ENCODE data around the gene ZBP1.
A peak's percentile ranks its signal among the peaks of the same experiment; 100 is the strongest.

Gene ZBP1

DNA sequence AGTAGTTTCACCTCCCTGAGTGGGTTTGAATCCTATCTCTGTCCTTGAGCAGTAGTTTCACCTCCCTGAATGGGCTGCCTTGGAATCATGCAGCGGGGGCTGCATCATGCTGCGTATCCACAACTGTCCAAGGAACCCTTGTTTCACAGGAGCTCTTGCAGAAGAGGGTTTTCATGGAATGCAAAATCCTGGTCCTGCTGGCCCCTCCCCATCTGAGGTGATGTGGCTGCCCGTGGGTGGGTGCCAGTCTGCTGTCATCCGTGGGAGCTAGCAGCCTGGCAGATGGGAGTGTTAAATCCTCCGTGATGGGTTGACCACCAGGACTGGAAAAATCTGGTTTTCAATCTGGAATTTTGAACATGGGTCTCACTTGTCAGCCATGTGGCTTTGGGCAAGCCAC is 21.7 kb downstream of the ZBP1 start:
- Histone ChIP-seq H3K79me2 (ENCODE audit: low read length) (no peaks in the 10 kb centered on the region), H3K9ac (ENCODE audit: low read length) (no peak overlapping the region), H4K20me1 (ENCODE audit: insufficient read depth, low read length) (no peaks in the 10 kb centered on the region), H3K4me3 (ENCODE audit: low read length) (no peak overlapping the region), H3K4me1 (ENCODE audit: low read length) (no peaks in the 10 kb centered on the region), H2AFZ (ENCODE audit: low read length) (no peak overlapping the region), H3K36me3 (replicated peaks; ENCODE audit: insufficient read depth, low read length) (no peaks in the 10 kb centered on the region), H3K27ac (ENCODE audit: low read length) (no peak overlapping the region), H3K9me3 (replicated peaks; ENCODE audit: insufficient read depth, low read length) (no peaks in the 10 kb centered on the region), H3K9me2 (replicated peaks; ENCODE audit: insufficient read depth, low read length) (no peaks in the 10 kb centered on the region), H3K4me2 (ENCODE audit: low read depth, low read length) (no peak overlapping the region), H3F3A (ENCODE audit: insufficient read depth, low read length) (no peaks in the 10 kb centered on the region), H3K27me3 (replicated peaks; ENCODE audit: insufficient read depth, low read length) (peaks cover 14% of the 10 kb centered on the region)
- DNase-seq: no peak
- TF ChIP-seq, protein P1, sequence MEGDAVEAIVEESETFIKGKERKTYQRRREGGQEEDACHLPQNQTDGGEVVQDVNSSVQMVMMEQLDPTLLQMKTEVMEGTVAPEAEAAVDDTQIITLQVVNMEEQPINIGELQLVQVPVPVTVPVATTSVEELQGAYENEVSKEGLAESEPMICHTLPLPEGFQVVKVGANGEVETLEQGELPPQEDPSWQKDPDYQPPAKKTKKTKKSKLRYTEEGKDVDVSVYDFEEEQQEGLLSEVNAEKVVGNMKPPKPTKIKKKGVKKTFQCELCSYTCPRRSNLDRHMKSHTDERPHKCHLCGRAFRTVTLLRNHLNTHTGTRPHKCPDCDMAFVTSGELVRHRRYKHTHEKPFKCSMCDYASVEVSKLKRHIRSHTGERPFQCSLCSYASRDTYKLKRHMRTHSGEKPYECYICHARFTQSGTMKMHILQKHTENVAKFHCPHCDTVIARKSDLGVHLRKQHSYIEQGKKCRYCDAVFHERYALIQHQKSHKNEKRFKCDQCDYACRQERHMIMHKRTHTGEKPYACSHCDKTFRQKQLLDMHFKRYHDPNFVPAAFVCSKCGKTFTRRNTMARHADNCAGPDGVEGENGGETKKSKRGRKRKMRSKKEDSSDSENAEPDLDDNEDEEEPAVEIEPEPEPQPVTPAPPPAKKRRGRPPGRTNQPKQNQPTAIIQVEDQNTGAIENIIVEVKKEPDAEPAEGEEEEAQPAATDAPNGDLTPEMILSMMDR (IDR thresholded peaks at IDR 0.05; ENCODE audit: low read length): no peak
- TF ChIP-seq EZH2phosphoT487 (IDR thresholded peaks at IDR 0.05; ENCODE audit: low read length): no peak
- TF ChIP-seq EZH2 (optimal IDR thresholded peaks at IDR 0.05; ENCODE audit: low read depth, low read length): no peak

DNA sequence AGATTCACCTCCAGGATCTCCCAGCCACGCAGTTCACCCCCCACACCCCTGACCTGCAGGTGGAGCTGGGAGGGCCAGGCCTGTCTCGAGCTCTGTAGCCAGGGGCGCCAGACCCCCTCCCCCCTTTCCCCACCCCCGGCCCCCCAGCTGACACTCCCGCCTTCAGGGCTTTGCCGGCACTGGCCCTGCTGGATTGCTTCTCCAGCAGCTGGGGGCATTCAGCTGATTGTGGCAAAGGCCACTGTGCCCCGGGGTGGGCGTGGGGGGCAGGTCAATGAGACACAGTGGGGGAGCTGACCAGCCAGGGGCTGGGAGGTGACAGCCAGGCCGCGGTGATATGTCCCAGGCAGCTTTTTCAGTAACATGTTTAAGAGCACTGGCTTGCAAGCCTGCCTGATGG is 22.2 kb downstream of the ZBP1 start:
- Histone ChIP-seq H3K36me3 (replicated peaks; ENCODE audit: insufficient read depth, low read length) (no peaks in the 10 kb centered on the region), H3K9me2 (replicated peaks; ENCODE audit: insufficient read depth, low read length) (no peaks in the 10 kb centered on the region), H3K4me3 (ENCODE audit: low read length) (no peak overlapping the region), H3K4me1 (ENCODE audit: low read length) (no peaks in the 10 kb centered on the region), H4K20me1 (ENCODE audit: insufficient read depth, low read length) (no peaks in the 10 kb centered on the region), H3K27me3 (replicated peaks; ENCODE audit: insufficient read depth, low read length) (peaks cover 14% of the 10 kb centered on the region), H2AFZ (ENCODE audit: low read length) (no peak overlapping the region), H3F3A (ENCODE audit: insufficient read depth, low read length) (no peaks in the 10 kb centered on the region), H3K27ac (ENCODE audit: low read length) (no peak overlapping the region), H3K4me2 (ENCODE audit: low read depth, low read length) (no peak overlapping the region), H3K9me3 (replicated peaks; ENCODE audit: insufficient read depth, low read length) (no peaks in the 10 kb centered on the region), H3K79me2 (ENCODE audit: low read length) (no peaks in the 10 kb centered on the region), H3K9ac (ENCODE audit: low read length) (no peak overlapping the region)
- DNase-seq: no peak
- TF ChIP-seq EZH2 (optimal IDR thresholded peaks at IDR 0.05; ENCODE audit: low read depth, low read length): no peak
- no peak for TF ChIP-seq EZH2phosphoT487 (IDR thresholded peaks at IDR 0.05; ENCODE audit: low read length)
- TF ChIP-seq, protein P1 (IDR thresholded peaks at IDR 0.05; ENCODE audit: low read length): no peak

DNA sequence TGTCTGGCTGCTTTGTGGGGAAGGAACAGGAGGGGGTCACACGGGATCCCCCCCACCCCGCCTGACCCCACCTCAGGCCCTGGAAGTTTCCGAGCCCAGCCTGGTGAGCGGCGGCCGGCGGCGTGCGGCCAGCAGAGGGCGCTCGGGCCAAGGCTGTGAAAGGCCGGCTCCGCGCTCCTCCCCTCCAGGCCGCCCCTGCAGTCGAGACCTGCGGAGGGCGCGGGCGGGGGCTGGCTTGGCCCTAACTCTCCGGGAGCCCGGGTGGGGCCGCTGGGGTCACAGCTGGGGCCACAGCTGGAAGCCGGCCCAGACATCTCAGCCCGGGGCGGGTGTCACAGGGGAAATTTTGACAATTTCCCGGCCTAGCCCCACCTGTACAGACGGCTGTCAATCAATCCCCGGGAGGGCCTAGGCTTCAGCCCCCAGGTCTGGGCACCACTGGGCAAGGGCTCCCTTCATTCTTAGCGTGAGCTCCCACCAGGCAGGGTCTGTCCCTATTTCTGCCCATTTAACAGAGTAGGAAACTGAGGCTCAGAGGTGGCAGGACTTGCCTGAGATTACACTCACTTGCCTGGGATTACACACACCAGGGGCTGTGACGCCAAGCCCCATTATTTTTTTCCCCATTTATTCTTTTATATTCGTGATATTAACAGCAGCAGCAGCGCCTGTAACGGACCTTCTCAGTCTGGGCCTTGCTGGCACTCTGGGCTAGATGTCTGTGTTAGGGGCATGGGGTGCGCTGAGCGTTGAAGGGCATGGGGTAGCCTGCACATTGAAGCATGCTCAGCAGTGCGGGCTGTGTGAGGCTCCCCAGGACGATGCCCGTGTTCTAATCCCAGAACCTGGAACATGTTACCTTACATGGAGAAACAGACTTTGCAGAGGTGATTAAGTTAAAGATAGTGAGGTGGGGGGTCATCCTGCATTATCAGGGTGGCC is 23.0 kb downstream of the ZBP1 start:
- Histone ChIP-seq H3K9me2 (replicated peaks; ENCODE audit: insufficient read depth, low read length) (no peaks in the 10 kb centered on the region), H3K4me3 (ENCODE audit: low read length) (0 out of 2 replicates have a peak overlapping the region, but pooled peaks have one; percentile 26)

More for the DNA sequence above, 23.0 kb downstream of the ZBP1 start:
- Histone ChIP-seq H3K27me3 (replicated peaks; ENCODE audit: insufficient read depth, low read length) (peaks cover 20% of the 10 kb centered on the region), H3K9me3 (replicated peaks; ENCODE audit: insufficient read depth, low read length) (no peaks in the 10 kb centered on the region), H3K4me1 (ENCODE audit: low read length) (no peaks in the 10 kb centered on the region), H3K9ac (ENCODE audit: low read length) (no peak overlapping the region; the same call in 1 of the 2 replicates), H3K79me2 (ENCODE audit: low read length) (no peaks in the 10 kb centered on the region), H3K36me3 (replicated peaks; ENCODE audit: insufficient read depth, low read length) (no peaks in the 10 kb centered on the region), H3K27ac (ENCODE audit: low read length) (no peak overlapping the region), H2AFZ (ENCODE audit: low read length) (peak overlapping the region; percentile 47; the same call in 1 of the 2 replicates), H3F3A (ENCODE audit: insufficient read depth, low read length) (no peaks in the 10 kb centered on the region), H4K20me1 (ENCODE audit: insufficient read depth, low read length) (no peaks in the 10 kb centered on the region), H3K4me2 (ENCODE audit: low read depth, low read length) (peak overlapping the region; percentile 75)
- DNase-seq: peak; percentile 39
- no peak for TF ChIP-seq EZH2phosphoT487 (IDR thresholded peaks at IDR 0.05; ENCODE audit: low read length)
- TF ChIP-seq, protein P1 (IDR thresholded peaks at IDR 0.05; ENCODE audit: low read length): peak; percentile 89
